ENCODE data around the gene INPP4B. TPM values are rescaled to one million over a fixed set of nuclear protein-coding genes. Genes with fewer than 3 reads are reported as not detected.

INPP4B gene
- polyA plus RNA-seq, 4 donors = 4.9 to 8.7 (median 8.1) TPM

DNA sequence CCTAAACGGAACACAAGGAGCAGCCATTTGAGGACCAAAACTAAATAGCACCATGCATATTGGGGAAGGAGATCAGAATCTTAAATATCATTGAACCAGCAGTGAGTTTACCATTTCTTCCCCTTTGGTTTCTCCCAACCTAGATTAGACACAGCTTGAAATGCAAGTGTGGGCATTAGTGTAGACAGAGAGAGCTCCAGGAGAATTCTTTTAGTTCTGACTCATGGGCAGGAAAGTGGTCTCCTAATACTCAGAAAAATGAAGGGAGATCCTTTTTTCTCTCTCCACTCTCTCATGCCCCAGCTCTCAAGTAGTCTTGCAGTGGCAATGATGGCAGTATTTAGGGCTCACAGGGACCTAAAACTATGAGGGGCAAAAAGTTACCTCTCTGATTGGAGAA lies 567.9 kb downstream of the INPP4B start:
- DNase-seq (ENCODE audit: low read depth in 4 of 4, low spot score in 3 of 4) = no peak

DNA sequence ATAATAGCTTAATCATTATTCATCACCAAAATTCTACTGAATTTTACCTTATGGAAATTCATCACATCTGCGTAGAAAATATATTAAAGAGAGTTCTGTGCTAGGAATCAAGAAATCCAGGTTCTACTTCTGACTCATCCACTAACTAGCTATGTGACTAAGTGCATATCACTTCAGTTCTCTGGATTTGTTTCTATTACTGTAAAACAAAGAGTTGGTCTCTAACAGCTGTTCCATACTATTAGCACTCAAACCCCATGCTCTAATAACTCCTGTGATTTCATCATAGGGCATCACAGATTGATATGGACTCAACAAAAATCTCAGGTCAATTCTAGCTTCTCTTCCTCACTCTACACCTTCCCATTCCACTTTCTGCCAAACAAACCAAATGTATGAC lies 572.0 kb downstream of the INPP4B start:
- DNase-seq (ENCODE audit: low read depth in 4 of 4, low spot score in 3 of 4) = no peak

DNA sequence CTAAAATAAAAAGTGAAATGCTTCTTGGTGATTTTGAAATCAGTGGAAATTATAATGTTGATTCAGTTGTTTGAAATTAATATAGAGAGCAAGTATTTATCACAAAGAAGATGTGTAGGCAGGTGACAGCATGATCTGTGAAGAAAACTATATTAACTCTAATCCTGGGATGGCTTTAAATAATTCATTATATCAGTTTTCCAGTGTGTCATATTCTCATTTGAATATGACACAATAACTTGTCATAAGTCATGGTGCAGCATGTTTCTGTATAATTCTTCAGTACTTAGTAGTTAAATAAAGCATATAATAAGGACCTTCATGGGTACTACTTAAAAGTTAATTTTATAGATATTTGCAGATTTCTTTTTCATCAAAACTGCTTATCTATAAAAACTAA lies 573.6 kb downstream of the INPP4B start:
- no peak for DNase-seq (ENCODE audit: low read depth in 4 of 4, low spot score in 3 of 4)

DNA sequence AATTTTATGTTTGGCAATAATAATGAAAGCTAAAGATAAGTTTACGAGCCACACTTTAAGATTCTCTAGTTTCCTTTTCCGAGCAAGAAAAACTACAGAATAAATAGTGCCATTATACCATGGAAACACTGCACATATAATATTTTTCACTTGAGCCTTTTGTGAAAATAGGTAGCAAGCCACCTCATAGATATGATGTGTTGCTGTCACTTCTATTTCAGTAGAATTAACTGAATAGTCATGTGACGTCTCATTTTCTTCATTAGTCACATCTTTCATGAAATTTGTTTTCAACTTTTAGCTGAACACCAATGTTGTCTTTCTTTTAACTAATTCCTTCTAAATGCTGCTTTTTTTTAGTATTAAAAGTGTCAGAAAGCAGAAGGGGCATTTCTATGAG lies 574.3 kb downstream of the INPP4B start:
- no peak for DNase-seq (ENCODE audit: low read depth in 4 of 4, low spot score in 3 of 4)

DNA sequence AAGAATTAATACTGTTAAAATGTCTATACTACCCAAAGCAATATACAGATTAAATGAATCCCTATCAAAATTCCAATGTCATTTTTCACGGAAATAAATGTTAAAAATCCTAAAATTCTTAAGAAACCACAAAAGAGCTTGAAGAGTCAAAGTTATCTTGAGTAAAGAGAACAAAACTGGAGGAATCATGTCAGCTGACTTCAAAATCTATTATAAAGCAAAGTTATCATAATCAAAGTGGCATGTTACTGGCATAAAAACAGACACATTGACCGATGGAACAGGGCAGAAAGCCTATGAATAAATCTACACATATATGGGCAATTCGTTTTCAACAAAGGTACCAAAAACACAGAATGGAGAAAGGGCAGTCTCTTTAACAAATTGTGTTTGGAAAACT lies 579.0 kb downstream of the INPP4B start:
- DNase-seq (ENCODE audit: low read depth in 4 of 4, low spot score in 3 of 4) = no peak

DNA sequence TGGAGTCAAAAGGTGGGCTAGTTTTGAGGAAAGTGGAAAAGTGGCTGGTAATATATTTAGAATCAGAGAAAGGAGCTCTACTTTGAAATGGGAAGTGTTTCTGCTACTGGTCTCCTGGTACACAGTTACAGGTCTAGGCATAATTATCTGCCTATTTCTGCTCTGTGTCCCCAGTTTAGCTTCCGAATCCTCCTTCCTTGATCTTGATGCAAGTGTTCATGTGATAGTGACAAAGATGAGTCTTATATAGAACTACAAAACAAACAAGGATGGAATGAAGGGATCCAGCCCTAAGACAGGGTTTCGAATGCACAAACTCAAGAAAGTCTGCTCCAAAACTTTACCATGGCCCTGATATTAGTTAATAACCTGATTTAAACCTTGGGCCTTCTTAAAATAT lies 580.2 kb downstream of the INPP4B start:
- DNase-seq (ENCODE audit: low read depth in 4 of 4, low spot score in 3 of 4) = no peak

DNA sequence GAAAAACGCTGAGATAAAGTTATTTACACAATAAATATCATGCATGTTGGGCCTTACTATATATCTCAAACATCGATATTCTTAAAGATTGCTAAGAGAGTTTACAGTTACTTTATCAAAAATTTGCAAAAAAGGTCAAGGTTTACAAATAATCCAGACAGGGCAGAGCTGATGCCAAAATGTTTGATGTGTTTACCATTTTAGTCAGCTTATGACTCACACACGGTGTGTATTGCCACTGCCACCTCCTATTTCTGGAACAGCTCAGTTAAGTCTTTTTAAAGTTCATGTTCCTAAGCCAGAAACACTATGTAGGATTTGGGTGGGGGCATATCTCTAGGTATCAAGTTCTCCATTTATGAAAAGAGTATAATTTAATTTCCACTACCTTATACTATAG lies 580.6 kb downstream of the INPP4B start:
- no peak for DNase-seq (ENCODE audit: low read depth in 4 of 4, low spot score in 3 of 4)

DNA sequence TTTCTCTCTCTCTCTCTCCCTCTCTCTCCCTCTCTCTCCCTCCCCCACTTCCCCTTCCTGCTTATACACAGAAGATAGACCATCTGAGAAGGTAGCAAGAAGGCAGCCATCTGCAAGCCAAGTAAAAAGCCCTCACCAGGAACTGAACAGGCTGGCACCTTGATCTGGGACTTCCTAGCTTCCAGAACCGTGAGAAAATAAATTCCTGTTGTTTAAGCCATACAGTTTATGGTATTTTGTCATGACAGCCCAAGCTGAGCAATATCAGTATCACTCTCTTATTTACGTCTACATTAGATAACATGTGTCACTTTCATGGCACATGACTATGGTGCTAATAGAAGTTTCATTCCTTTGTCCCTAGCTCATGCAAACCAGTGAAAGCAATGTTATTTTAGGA lies 581.1 kb downstream of the INPP4B start:
- DNase-seq (ENCODE audit: low read depth in 4 of 4, low spot score in 3 of 4) = no peak

DNA sequence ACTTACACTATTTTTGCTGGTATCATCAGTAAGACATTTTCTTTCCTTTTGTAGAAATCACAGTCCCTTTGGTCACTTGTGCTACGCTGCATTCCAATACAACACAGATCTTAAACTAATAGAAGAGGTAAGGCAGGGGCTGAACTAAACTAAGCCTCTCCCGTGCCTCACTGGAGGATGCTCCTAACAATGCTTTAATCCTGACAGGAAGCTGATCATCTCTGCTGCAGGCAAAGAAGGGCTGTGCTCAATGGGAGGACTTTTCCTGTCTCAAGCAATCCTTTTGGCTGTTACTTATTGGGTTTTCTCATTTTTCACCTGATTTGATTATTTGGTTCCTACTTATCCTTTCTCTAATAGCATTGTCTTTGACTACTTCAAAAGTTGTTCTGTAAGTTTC lies 583.1 kb downstream of the INPP4B start:
- DNase-seq (ENCODE audit: low read depth in 4 of 4, low spot score in 3 of 4) = no peak

DNA sequence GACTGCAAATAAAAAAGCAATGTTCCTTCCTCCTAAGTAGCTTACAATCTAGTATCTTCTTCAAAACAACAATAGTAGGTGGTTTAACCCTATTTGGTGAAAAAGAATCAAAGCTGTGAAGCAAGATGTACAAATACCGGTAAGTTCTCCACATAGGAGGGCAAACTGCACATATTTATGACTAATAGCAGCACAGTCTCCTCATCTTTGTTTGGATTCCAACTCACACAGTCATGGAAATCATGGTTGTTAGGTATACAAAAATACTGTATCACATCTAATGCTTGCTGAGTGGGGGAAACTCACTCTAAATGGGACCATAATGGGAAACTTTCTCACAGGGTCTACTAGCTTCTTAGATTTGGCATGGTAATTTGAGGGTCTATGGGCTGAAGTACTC lies 597.2 kb downstream of the INPP4B start:
- no peak for DNase-seq (ENCODE audit: low read depth in 4 of 4, low spot score in 3 of 4)

DNA sequence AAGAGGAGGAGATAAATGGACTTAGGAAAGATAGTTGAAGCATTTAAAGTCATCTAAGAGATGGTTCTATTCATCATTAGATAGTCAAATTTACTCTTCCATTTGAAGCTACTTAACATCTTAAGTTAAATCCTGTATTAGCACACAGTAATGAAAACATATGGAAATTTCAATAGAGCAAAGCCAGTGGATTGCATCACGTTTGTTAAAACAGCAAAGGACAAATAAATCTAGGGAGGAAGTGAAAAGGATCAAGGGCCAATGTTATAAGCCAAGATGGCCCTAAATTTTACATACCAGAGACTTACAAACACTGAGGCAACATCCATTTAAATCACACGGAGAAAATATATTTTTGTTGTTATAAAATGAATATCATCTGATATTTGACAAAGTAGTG lies 602.8 kb downstream of the INPP4B start:
- no peak for DNase-seq (ENCODE audit: low read depth in 4 of 4, low spot score in 3 of 4)

DNA sequence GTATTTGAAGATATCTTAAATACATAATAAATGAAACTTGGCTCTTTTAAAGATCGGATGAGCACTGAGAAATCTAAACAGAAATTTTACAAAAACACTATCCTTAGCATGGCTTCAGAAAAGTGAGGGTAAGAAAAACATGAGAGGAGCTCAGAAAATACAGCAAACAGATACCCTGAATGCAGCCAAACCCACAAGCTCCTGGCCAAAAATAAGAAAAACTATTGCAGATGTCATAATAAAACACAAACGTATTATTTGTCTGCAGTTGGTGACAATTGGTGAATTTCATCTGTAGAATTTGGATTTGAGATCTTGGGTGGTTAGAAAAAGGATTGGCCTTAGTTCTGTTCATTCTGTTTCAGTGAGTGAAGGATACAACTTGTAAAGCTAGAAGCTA lies 603.9 kb downstream of the INPP4B start:
- no peak for DNase-seq (ENCODE audit: low read depth in 4 of 4, low spot score in 3 of 4)

DNA sequence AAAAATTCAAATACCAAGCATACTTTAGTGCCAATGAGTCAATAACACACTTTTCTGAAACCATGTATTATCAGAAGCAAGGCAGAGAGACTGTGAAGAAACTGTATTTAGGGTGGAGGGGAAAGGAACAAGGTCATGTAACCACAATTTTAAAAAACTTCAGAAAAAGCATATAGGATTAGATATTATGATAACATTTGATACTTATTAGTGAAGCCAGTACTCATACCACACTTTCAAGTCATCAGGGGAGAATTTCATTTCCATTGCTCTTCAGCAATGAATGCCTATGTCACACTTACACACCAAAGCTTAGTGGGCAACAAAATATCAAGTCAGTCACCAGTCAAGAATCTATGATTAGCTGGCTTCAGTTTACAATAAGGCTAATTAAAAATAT lies 607.5 kb downstream of the INPP4B start:
- DNase-seq (ENCODE audit: low read depth in 4 of 4, low spot score in 3 of 4) = no peak

DNA sequence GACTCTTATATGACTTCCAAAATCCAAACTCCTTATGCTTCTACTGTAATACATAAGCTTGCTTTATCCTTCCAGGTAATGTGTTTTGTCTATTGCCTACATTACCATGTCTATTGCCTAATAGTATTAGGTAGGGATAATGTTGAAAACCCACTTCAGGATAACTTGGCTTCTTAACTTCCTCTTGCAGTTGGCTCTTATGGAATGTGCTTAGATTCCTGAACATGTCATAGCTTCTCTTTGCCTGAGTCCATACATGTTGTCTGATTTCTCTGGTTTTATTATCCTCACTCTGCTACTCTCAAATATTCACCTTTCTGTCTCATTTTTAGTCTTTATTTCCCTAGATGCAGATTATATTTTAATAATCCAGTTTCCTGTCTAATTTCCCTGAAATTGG lies 609.8 kb downstream of the INPP4B start:
- DNase-seq (ENCODE audit: low read depth in 4 of 4, low spot score in 3 of 4) = no peak

DNA sequence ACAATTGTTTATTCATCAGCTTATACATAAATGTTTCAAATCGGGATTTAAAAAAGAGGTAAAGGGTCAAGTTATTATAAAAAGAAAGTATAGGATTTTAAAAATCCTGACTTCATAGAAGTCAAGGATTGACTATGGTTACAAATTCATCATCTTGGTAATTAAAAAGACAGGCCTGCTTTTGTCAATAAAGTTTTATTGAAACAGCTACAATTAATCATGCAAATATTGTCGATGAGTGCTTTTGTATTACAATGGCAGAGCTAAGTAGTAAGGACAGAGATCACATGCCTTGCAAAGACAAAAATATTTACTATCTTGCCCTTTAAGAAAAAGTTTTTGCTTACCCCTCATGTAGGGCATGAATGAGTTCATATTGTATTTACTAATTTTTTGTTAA lies 614.3 kb downstream of the INPP4B start:
- DNase-seq (ENCODE audit: low read depth in 4 of 4, low spot score in 3 of 4) = no peak

DNA sequence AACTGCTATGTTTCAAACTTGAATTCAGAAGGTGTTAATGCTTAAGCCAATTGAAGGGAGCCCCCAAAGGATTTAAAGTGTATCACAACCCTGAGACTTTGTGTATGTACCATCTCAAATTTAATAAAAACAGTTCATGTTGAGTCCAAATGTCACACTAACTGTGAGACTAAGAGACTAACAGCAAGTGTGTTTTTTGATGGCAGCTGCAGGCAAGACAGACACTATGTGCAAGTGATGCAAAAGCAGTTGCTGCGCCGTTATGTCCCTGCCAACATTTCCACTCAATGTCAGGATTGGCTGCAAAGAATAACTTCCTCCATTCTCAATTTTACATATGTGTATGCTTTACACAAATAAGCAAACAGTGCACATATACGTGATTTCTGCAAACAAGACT lies 615.1 kb downstream of the INPP4B start:
- no peak for DNase-seq (ENCODE audit: low read depth in 4 of 4, low spot score in 3 of 4)

DNA sequence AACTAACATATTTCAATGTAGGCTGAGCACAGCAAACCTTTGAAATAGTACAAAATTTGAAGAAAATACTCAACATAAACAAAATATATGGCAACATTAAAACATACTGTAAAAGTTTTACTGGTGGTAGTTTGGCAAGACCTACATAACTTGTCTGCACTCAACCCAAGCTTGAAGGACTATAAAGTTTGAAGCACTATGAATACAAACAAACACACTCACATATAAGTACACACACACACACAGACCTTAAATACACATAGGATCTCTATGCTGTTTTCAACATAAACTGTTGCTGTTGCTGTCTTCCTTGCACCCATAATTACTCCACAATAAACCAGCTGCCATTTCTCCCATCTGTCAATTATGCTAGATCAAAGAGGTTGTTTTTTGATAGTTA lies 620.1 kb downstream of the INPP4B start:
- no peak for DNase-seq (ENCODE audit: low read depth in 4 of 4, low spot score in 3 of 4)

DNA sequence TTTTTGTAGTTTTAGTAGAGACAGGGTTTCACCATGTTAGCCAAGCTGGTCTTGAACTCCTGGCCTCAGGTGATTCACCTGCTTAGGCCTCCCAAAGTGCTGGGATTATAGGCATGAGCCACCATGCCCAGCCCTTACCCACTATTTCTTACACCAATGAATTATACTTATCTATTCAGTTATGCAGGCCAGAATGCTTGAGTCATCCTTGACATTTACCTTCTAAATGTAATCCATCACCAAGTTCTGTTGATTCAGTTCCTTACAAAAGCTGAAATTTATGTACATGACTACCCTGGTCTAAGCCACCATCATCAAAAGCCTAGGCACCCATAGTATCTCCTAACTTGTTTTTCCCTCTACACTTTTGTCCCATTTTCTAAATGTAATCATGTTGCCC lies 624.0 kb downstream of the INPP4B start:
- DNase-seq (ENCODE audit: low read depth in 4 of 4, low spot score in 3 of 4) = no peak

DNA sequence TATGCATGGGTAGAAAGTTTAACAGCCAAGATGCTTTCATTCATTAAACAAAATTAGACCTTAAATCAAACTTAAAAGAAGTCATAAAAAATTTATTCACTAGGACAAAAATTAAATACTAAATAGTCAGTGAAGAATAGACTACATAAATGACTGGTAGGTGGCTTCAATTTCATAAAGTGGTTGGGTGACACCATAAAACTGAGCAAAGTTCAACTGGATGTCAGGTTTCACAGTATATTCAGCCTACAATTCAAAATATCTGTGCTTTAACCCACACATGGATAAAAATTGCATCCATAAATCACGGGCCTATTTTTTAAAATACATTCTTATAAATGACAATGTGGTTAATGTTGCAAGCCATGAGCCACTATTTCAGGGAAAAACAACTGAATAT lies 627.4 kb downstream of the INPP4B start:
- DNase-seq (ENCODE audit: low read depth in 4 of 4, low spot score in 3 of 4) = no peak

DNA sequence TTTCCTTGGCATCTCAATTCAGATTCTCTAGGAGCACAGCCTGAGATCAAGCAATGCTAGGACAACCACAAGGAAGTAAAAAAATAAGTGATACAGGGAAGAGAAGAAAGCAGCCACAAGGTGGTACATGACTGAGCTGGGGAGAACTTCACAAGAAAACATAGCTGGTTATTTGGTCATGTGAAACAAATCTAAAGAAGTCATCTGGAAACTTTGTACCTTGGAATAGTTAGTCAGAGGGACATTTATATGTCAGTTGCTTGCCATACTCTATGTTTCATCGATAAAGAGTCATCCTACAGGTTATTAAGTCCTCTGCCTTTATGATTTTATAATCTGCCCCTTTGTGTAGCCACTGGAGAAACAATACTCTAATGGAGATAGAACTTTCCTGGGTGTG lies 634.7 kb downstream of the INPP4B start:
- DNase-seq (ENCODE audit: low read depth in 4 of 4, low spot score in 3 of 4) = no peak

DNA sequence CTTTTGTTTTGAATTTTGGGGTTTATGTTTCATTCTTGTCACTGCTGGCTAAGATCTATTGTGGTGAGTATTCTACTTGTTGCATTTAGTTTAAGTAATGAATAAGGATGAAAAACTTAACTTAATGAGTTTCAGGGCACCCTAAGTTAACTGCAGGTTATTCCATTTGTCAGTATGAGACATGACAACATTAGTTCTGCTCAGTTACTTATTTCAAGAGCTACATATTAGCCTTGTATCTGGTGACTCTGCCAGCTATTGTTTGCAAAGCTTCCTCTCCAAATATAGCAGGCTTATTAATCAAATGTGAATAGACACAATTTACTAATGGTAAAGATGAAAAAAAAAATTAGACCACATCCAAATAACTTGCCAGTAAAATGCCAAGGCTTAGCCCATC lies 642.6 kb downstream of the INPP4B start:
- DNase-seq (ENCODE audit: low read depth in 4 of 4, low spot score in 3 of 4) = no peak

DNA sequence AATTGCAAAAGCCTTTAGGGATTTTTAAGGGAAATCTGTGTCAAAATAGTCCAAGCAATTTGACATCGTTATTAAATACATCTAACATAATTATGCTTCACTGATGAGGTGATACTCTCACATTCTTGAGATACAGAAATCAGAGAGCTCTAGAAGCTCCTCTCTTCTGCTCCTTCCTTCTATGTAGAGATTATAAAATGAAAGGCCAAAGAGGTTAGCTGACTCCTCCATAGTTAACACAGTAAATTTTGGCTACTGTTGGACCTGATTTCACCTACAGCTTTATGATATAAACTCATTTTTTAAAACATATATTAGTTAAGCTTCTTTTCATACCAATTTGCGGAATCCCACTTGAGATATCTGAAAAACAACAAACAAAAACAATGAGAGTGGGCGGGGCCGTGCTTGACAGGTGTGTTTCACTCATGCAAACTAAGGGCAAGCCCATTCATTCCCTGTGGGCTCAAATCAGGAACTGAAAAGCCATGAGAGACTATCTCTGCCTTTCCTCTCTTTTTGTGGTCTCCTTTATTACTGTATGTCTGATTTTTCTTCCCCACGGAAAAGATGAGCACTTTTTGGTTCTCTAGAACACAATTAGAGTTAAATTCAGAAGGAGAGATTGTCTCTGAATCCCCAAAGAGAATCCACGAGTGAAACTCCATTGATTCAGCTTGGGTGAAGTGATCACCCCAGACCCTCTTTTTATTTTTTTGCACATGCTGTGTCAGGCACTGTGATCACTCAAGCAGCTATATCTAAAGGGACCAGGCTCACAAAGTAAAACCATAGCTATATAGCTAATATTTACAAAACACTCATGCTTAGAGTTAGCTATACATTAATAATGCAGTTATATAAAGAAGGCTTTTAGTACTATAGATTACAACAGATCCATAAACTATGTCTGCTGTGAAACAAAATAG lies 643.4 kb downstream of the INPP4B start:
- DNase-seq (ENCODE audit: low read depth in 4 of 4, low spot score in 3 of 4) = no peak

DNA sequence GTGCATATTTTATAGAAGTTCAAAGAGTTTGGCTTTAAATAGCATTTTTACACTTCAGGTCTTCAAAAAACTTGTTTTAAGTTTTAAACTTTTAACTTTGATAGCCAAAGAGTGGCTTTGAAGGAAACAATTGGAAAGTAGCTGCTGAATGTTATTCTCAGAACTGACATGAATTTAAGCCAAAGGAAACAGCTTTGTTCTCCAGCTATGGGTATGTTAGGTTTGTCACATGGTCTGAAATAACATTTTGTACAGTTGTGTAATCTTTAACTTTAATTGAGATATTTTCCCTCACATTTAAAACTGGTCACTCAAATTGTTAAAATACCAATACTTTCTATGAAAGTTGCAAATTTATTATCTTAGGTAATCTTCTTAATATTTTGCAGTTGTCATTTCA lies 645.1 kb downstream of the INPP4B start:
- no peak for DNase-seq (ENCODE audit: low read depth in 4 of 4, low spot score in 3 of 4)

All from left renal pelvis (tissue), 4 donors.